Measurements from ENCODE around the gene APOL3.

DNA sequence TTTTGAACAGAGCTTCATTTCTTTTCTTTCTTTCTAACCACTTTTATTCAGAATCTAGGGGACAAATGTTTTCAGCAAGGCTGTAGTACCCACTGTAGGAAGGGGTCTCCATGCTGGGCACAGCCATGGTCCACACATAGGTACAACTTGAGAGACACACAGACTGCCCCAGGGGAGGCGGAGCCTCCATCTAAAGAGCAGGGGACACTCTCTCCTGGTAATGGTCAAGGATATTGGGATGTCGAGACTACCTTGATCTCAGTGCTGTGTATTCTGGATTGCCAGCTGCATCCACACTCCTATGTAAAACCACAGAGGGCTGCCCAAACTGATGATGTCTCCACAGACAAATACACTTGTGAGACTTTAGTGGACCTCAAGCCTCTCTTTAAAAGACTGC is 2.9 kb upstream of the APOL3 start:
- TF ChIP-seq, protein P1, sequence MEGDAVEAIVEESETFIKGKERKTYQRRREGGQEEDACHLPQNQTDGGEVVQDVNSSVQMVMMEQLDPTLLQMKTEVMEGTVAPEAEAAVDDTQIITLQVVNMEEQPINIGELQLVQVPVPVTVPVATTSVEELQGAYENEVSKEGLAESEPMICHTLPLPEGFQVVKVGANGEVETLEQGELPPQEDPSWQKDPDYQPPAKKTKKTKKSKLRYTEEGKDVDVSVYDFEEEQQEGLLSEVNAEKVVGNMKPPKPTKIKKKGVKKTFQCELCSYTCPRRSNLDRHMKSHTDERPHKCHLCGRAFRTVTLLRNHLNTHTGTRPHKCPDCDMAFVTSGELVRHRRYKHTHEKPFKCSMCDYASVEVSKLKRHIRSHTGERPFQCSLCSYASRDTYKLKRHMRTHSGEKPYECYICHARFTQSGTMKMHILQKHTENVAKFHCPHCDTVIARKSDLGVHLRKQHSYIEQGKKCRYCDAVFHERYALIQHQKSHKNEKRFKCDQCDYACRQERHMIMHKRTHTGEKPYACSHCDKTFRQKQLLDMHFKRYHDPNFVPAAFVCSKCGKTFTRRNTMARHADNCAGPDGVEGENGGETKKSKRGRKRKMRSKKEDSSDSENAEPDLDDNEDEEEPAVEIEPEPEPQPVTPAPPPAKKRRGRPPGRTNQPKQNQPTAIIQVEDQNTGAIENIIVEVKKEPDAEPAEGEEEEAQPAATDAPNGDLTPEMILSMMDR (conservative IDR thresholded peaks at IDR 0.05; ENCODE audit: low read depth, low read length): no peak
- TF ChIP-seq EZH2 (IDR thresholded peaks at IDR 0.05; ENCODE audit: low read length, unreplicated experiment) (no peak), EZH2phosphoT487 (IDR thresholded peaks at IDR 0.05; ENCODE audit: borderline replicate concordance, low read length) (no peak)
